ENCODE measurements around the gene CNOT1. TPM values are rescaled to one million over a fixed set of nuclear protein-coding genes. Genes with fewer than 3 reads are reported as not detected.
A peak's percentile ranks its signal among the peaks of the same experiment; 100 is the strongest.

Gene CNOT1
- total RNA-seq, 1 donor, result 133 TPM

DNA sequence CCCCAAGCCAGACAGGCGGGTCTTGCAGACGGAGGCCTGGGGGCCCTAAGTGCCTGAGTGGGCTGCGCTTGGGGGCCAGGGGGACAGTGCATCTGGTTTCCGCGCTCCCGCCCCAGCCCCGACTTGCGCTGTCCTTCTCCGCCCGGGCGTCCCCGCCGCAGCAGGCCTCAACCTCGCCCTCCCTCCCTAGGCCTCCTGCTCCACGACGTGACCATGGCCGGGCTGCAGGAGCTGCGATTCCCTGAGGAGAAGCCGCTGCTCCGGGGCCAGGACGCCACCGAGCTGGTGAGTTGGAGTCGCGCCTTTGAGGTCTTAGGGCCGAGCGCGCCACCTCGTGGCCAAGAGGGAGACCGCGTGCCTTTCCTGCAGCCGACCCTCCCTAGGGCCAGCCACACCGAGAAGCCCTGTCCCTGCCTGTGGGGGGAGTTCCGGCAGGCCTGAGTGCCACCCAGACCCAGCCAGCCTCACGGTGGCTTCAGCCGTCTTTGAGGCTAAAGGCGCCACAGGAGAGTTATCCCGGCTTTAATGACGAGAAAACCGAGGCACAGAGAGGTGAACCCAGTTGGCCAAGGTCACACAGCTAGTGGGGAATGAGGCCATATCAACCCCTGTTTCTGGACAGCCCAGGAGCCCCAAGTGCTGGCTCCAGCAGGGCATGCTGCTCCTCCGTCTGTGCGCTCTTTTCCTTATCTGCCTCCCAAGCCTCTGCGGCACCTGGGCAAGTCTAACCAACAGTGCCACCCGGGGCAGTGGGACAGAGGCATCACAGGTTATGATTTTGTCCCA lies 141.9 kb downstream of the CNOT1 start:
- H3K4me3 ChIP-seq (ENCODE audit: low read depth, low read length), result no peak overlapping the region
- TF ChIP-seq, protein P1, sequence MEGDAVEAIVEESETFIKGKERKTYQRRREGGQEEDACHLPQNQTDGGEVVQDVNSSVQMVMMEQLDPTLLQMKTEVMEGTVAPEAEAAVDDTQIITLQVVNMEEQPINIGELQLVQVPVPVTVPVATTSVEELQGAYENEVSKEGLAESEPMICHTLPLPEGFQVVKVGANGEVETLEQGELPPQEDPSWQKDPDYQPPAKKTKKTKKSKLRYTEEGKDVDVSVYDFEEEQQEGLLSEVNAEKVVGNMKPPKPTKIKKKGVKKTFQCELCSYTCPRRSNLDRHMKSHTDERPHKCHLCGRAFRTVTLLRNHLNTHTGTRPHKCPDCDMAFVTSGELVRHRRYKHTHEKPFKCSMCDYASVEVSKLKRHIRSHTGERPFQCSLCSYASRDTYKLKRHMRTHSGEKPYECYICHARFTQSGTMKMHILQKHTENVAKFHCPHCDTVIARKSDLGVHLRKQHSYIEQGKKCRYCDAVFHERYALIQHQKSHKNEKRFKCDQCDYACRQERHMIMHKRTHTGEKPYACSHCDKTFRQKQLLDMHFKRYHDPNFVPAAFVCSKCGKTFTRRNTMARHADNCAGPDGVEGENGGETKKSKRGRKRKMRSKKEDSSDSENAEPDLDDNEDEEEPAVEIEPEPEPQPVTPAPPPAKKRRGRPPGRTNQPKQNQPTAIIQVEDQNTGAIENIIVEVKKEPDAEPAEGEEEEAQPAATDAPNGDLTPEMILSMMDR (IDR thresholded peaks at IDR 0.05; ENCODE audit: insufficient read depth, low read depth, low read length), result peak; percentile 85
- peak; percentile 74 for DNase-seq (ENCODE audit: low read depth)

DNA sequence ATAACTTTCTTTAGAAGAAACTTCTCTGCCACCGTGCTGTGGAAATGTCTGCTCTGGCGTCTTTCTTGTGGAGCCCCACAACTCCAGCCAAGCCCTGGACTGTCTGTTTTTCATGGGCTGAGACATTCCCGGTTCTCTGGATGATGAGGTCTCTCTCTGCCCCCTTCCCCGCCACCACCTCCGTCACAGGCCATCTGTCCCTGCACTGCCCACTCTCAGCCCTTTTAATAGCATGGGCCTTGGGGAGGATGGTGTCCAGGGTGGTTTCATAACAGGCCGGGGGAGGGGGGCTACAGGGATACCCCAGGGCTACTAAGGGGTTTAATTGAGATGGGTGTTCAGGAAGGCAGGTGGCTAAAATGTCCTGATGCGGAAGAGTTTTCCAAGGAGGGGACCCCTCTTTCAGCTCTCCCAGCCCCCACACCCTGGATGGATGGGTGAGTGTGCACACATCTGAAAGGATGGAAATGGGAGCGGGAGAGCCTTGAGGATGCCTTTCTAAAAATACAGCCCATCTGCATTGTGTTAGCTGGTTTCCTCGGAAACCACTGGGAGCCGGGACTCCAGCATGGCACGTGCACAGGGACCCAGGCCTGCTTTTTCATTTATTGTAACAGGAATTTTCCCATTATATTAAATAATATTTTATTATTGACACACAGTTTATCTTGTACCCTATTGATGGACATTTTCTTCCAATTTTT lies 144.3 kb downstream of the CNOT1 start:
- H3K4me3 ChIP-seq (ENCODE audit: low read depth, low read length), result no peak overlapping the region
- TF ChIP-seq, protein P1 (IDR thresholded peaks at IDR 0.05; ENCODE audit: insufficient read depth, low read depth, low read length), result no peak
- no peak for DNase-seq (ENCODE audit: low read depth)

DNA sequence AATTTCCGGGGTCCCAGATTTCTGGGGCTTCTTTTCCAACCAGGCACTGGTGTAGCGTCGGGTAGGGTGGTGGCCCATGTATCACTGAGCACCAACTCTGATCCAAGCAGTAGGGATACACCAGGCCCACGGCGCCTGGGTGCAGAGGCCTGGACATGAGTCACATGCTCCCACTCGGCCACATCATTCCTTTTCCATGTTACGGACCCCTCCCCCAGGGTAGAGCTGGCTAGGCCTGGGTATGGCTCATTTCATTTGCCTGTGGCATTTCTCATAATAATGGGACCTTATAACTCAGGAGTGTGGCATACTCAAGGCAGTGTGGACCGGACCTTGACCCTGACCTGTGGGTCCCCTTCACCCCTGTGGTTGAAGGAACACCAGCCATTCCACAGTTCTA lies 147.7 kb downstream of the CNOT1 start:
- TF ChIP-seq, protein P1 (IDR thresholded peaks at IDR 0.05; ENCODE audit: insufficient read depth, low read depth, low read length), result no peak

DNA sequence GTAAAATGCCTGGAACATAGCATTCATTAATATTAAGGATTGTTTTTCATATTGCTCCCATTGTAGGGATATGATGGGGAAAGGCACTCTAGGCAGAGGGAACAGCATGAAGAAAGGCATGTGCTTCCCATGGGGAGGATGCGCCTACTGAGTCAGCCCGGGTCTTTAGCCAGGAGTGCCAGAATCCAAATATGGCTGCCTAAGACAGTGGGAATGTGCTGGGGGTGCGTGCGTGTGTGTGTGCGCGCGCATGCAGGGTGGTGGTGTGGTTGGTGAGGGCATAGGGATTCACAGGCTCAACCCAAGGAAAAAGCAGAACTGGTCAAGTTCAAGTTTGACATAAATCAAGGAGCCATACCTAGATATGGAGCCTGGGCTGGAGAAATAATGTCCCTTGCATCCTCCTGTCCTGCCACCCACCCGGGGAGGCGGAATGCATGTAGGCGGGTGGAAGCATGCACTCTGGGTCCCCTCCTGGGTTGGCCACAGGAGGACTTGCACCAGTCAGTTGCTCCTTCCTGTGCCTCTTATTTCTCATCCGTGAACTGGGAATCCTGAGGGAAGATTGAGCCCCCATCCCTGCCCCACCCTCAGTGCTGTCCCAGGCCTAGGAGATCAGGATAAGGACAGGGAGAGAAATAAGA lies 148.3 kb downstream of the CNOT1 start:
- H3K4me3 ChIP-seq (ENCODE audit: low read depth, low read length), result no peak overlapping the region
- DNase-seq (ENCODE audit: low read depth), result no peak
- TF ChIP-seq, protein P1 (IDR thresholded peaks at IDR 0.05; ENCODE audit: insufficient read depth, low read depth, low read length), result no peak

More for the DNA sequence above, 147.7 kb downstream of the CNOT1 start:
- DNase-seq (ENCODE audit: low read depth), result no peak
- no peak overlapping the region for H3K4me3 ChIP-seq (ENCODE audit: low read depth, low read length)

DNA sequence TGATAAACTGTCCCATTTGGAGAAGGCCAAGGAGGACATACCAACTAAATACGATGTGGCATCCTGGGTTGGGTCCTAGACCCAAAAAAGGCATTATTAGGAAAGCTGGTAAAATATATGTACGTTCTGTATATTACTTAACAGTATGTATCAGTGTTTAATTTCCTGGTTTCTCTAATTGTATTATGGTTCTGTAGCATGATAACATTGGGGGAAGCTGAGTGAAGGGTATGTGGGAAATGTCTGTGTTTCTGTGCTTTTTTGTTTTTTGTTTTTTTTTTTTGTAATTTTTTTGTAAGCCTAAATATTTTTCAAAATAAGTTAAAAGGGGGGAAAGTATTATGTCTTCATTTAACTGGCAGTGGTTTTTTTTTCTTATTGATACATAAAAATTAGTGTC lies 151.2 kb downstream of the CNOT1 start:
- TF ChIP-seq, protein P1 (IDR thresholded peaks at IDR 0.05; ENCODE audit: insufficient read depth, low read depth, low read length), result no peak

GRCh38 chr16:58476791-58477190 lies 152.8 kb downstream of the CNOT1 start:
- TF ChIP-seq, protein P1 (IDR thresholded peaks at IDR 0.05; ENCODE audit: insufficient read depth, low read depth, low read length), result no peak
- no peak for DNase-seq (ENCODE audit: low read depth)
- H3K4me3 ChIP-seq (ENCODE audit: low read depth, low read length), result no peak overlapping the region

More for the DNA sequence above, 151.2 kb downstream of the CNOT1 start:
- no peak for DNase-seq (ENCODE audit: low read depth)
- H3K4me3 ChIP-seq (ENCODE audit: low read depth, low read length), result no peak overlapping the region
